IPS-18a (cell line): ENCODE measurements around the gene CBX8.

ENCODE experiments used
- H3K27ac ChIP-seq: one replicate; pipeline ENCODE4 v1.5.1; 2013; ENCODE audit warnings: low read length
- H3K27me3 ChIP-seq: one replicate; pipeline ENCODE4 v1.6.1; 2013; ENCODE audit warnings: mild to moderate bottlenecking, low read length; ENCODE audit not compliant: control insufficient read depth, insufficient read depth
- H3K36me3 ChIP-seq: one replicate; pipeline ENCODE4 v1.6.1; 2013; ENCODE audit warnings: low read depth, low read length; ENCODE audit not compliant: control insufficient read depth
- H3K4me1 ChIP-seq: one replicate; pipeline ENCODE4 v1.6.1; 2013; ENCODE audit warnings: low read depth, low read length; ENCODE audit not compliant: control insufficient read depth
- H3K4me3 ChIP-seq: one replicate; pipeline ENCODE4 v1.5.1; 2013; ENCODE audit warnings: low read length
- H3K9ac ChIP-seq: one replicate; pipeline ENCODE4 v1.6.1; 2013; ENCODE audit warnings: mild to moderate bottlenecking, low read length, moderate library complexity
- H3K9me3 ChIP-seq: one replicate; pipeline ENCODE4 v1.6.1; 2013; ENCODE audit warnings: low read depth, low read length; ENCODE audit not compliant: control insufficient read depth

The CBX8 gene

DNA sequence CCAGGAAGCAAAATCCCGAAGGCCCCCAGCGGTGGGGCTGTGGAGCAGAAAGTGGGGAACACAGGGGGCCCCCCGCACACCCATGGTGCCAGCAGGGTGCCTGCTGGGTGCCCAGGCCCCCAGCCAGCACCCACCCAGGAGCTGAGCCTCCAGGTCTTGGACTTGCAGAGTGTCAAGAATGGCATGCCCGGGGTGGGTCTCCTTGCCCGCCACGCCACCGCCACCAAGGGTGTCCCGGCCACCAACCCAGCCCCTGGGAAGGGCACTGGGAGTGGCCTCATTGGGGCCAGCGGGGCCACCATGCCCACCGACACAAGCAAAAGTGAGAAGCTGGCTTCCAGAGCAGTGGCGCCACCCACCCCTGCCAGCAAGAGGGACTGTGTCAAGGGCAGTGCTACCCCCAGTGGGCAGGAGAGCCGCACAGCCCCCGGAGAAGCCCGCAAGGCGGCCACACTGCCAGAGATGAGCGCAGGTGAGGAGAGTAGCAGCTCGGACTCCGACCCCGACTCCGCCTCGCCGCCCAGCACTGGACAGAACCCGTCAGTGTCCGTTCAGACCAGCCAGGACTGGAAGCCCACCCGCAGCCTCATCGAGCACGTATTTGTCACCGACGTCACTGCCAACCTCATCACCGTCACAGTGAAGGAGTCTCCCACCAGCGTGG is 12.4 kb downstream of the CBX8 start:
- Histone ChIP-seq H3K9me3 (no peaks in the 10 kb centered on the region), H3K36me3 (peaks cover 55% of the 10 kb centered on the region)

DNA sequence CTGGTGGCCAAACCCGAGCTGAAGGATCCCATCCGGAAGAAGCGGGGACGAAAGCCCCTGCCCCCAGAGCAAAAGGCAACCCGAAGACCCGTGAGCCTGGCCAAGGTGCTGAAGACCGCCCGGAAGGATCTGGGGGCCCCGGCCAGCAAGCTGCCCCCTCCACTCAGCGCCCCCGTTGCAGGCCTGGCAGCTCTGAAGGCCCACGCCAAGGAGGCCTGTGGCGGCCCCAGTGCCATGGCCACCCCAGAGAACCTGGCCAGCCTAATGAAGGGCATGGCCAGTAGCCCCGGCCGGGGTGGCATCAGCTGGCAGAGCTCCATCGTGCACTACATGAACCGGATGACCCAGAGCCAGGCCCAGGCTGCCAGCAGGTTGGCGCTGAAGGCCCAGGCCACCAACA is 13.0 kb downstream of the CBX8 start:
- no peaks in the 10 kb centered on the region for H3K9me3 ChIP-seq
- peaks cover 28% of the 10 kb centered on the region for H3K27me3 ChIP-seq
- H3K27ac ChIP-seq: no peak overlapping the region
- H3K36me3 ChIP-seq: peaks cover 57% of the 10 kb centered on the region
- no peak overlapping the region for H3K4me3 ChIP-seq
- H3K4me1 ChIP-seq: peaks cover 11% of the 10 kb centered on the region
- no peak overlapping the region for H3K9ac ChIP-seq

More for the DNA sequence above, 12.4 kb downstream of the CBX8 start:
- Histone ChIP-seq H3K4me3 (no peak overlapping the region), H3K9ac (no peak overlapping the region), H3K27me3 (peaks cover 34% of the 10 kb centered on the region), H3K4me1 (peaks cover 14% of the 10 kb centered on the region), H3K27ac (no peak overlapping the region)

DNA sequence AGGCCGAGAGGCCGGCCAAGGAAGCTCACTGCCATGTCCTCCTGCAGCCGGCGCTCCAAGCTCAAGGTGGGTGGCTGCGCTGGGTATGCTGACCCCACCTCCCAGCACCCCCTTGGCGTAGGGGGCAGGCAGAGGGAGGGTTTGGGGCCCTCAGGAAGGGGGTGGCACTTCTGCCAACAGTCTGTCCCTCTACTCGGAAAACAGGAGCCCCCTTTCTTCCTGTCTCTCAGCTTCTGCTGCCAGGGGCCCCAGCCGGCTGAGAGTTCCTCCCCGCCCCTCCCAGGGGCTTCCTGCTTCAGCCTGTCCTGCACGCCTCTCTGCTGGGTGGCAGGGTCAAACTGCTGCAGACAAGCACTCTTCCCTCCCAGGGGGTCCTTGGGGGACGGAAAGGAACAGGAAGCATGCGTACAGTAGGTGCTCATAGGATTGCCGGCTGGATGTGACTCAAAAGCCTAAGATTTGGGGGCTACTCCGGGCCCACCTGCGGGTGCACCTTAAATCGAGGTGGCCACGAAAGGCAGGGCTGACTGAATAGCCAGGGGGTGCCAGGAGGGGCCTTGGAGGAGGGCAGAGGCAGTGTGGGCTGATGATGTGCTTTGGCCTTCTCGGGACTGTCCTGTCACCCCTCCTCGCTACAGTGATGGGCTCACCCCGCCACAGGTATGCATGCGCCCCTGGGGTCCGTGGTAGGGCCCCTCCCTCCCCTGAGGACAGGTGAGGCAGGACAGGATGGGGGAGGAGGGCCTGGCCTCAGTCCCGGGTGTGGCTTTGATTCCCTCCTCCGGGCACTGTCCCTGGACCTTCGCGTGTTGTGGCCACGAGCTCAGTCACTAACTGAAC is 14.9 kb downstream of the CBX8 start:
- H3K36me3 ChIP-seq: peaks cover 57% of the 10 kb centered on the region
- H3K27me3 ChIP-seq: peaks cover 10% of the 10 kb centered on the region
- no peak overlapping the region for H3K4me3 ChIP-seq
- H3K9me3 ChIP-seq: no peaks in the 10 kb centered on the region
- H3K4me1 ChIP-seq: peaks cover 6% of the 10 kb centered on the region
- H3K9ac ChIP-seq: no peak overlapping the region
- H3K27ac ChIP-seq: no peak overlapping the region

DNA sequence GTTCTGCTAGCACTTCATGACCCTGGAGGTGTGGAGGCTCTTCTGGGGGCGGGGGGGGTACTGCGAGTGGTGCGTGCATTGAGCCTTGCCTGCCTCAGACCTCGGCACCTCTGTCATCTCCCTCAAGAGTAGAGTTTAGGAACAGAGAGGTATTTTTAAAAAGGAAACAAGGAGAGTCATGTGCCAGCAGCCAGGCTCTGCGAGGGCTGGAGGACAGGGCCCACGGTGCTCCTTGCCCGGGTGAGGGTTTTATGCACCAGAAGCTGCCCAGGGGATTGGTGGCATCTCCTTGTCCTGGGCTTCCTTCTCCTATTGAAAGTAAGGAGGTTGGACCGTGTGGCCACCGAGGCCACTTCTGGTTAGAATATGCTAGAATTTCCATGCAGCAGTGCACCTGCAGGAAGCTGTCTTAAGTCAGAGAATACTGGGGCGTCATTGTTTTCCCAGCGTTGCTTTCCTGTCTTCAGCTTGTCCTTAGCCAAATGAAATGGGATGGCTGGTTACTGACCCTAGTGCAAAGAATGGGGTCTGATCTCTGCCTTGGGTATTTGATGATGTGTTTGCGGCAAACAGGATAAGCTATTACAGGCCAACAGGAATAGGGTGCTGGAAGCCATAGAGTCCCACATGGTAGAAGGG is 15.7 kb downstream of the CBX8 start:
- Histone ChIP-seq H3K36me3 (peaks cover 57% of the 10 kb centered on the region), H3K27ac (no peak overlapping the region), H3K4me1 (peaks cover 15% of the 10 kb centered on the region), H3K9me3 (no peaks in the 10 kb centered on the region), H3K9ac (no peak overlapping the region), H3K4me3 (no peak overlapping the region), H3K27me3 (peaks cover 10% of the 10 kb centered on the region)

DNA sequence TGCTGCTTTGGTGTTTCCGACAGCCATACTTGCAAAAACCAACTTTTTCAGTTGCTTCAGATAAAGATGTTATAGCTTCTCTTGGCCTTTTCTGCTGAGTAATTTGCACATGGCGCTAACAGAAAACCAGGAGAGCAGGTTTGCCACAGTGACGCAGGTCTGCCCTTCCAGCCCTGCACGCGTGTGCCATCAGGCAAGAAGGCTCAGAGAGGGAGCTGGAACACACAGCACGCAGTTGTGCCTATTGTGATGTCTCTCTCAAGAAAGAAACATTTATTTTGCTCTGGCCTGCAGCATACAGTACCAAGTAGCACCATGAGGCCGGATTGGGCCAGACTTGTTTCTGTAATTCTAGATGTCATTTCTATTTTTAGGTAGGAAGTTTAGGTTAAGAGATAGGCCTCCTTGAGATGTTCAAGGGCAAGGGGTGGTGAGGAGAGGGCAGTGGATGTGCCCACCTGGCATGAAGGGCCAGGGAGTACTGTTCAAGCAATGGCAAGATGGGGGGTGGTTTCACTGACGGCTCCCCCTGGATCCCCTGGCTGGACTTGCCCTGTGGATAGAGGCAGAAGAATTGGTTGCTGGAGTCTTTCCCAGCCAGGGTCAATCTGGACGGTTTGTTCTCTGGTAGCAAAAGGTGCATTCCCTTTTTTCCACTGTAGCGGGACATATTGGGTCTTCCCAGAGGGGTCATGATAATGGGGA is 17.1 kb downstream of the CBX8 start:
- H3K4me1 ChIP-seq: peaks cover 17% of the 10 kb centered on the region
- no peak overlapping the region for H3K27ac ChIP-seq
- H3K4me3 ChIP-seq: peak overlapping the region; percentile 82
- H3K27me3 ChIP-seq: peaks cover 22% of the 10 kb centered on the region
- no peaks in the 10 kb centered on the region for H3K9me3 ChIP-seq
- peaks cover 51% of the 10 kb centered on the region for H3K36me3 ChIP-seq
- H3K9ac ChIP-seq: no peak overlapping the region

DNA sequence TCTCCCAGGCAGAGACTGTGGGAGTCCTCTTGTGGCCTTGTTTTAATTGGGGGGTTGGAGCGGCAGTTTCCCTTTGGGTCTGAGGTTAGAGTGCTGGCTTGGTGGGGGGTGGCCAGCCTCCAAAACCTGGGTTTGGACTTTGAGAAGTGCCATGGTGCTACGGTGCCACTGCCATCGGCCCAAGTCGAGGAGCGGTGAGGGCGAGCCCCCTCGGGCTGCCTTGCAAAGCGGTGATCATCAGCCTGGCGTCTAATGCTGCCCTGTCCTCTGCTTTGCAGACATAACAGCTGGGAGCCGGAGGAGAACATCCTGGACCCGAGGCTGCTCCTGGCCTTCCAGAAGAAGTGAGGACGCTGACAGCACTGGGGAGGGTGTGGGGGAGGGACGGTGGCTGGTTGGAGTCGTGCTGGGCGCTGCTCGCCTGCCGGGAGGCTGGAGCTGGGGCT is 17.8 kb downstream of the CBX8 start:
- Histone ChIP-seq H3K4me3 (peak overlapping the region; percentile 82), H3K27ac (no peak overlapping the region), H3K4me1 (peaks cover 17% of the 10 kb centered on the region), H3K9ac (peak overlapping the region; percentile 81), H3K36me3 (peaks cover 44% of the 10 kb centered on the region), H3K27me3 (peaks cover 24% of the 10 kb centered on the region), H3K9me3 (no peaks in the 10 kb centered on the region)

DNA sequence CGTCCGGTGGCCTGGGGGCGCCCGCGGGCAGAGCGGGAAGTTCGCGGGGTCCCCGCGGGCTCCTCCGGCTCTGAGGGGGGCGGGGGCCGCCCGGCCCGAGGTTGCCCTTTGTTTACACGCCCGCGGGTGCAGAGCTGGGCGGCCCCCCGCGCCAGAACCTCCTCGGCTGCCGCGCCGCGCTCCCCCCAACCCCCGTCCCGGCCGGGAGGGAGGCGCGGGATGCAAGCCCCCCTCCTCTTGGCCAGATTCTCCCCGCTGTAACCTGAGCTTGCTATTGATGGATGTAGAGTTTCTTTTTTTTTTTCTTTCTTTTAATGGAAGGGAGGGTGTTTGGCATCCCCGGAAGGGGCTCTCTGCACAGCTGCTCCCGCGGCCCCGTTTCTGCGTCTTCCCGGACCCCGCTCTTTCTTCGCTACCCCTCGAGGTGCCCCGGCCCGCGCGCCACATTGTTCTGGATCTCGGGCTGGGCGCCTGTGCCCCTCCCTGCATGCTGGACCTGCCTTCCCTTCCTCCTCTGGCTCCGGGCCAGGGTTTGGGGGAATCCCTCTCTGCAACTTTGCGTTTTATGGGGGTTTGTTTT is 18.3 kb downstream of the CBX8 start:
- H3K27me3 ChIP-seq: peaks cover 24% of the 10 kb centered on the region
- H3K4me3 ChIP-seq: peak overlapping the region; percentile 82
- H3K9ac ChIP-seq: peak overlapping the region; percentile 81
- peaks cover 17% of the 10 kb centered on the region for H3K4me1 ChIP-seq
- peaks cover 39% of the 10 kb centered on the region for H3K36me3 ChIP-seq
- no peaks in the 10 kb centered on the region for H3K9me3 ChIP-seq
- H3K27ac ChIP-seq: no peak overlapping the region

DNA sequence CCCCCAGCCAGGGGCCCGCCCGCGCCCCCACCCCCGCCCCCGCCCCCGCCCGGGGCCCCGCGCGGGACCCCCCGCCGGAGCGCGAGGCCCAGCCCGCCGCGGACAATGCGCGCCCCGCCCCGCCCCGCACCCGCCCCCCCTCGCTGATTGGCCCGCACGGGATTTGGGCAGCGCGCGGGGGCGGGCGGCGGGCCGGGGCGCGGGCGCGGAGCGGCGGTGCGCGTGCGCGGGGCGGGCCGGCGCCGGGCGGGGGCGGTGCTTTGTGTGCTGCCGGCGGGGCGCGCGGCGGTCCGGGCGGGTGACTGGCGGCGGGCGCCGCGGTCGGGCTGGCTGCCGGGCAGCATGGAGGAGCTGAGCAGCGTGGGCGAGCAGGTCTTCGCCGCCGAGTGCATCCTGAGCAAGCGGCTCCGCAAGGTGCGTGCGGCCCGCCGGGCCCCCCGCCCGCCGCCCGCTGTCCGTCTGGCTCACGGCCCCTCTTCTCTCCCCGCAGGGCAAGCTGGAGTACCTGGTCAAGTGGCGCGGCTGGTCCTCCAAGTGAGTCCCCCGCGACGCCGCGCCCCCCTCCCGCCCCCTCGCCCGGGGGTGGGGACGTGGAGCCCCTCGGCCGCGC is 18.9 kb downstream of the CBX8 start, which contains the start of gene CBX2:
Gene CBX2, plus strand, starts transcription at position 255 of the 610 bp plus-strand sequence. Its CDS starts 88 bp downstream, at position 343.
- peak within 1 kb of the TSS; percentile 81 for H3K9ac ChIP-seq
- H3K4me3 ChIP-seq: peak within 1 kb of the TSS; percentile 82
- peaks cover 17% of the 10 kb centered on the region for H3K4me1 ChIP-seq
- peaks cover 35% of the 10 kb centered on the region for H3K36me3 ChIP-seq
- no peaks in the 10 kb centered on the region for H3K9me3 ChIP-seq
- peak within 1 kb of the TSS; percentile 61 for H3K27ac ChIP-seq
- peaks cover 24% of the 10 kb centered on the region for H3K27me3 ChIP-seq

DNA sequence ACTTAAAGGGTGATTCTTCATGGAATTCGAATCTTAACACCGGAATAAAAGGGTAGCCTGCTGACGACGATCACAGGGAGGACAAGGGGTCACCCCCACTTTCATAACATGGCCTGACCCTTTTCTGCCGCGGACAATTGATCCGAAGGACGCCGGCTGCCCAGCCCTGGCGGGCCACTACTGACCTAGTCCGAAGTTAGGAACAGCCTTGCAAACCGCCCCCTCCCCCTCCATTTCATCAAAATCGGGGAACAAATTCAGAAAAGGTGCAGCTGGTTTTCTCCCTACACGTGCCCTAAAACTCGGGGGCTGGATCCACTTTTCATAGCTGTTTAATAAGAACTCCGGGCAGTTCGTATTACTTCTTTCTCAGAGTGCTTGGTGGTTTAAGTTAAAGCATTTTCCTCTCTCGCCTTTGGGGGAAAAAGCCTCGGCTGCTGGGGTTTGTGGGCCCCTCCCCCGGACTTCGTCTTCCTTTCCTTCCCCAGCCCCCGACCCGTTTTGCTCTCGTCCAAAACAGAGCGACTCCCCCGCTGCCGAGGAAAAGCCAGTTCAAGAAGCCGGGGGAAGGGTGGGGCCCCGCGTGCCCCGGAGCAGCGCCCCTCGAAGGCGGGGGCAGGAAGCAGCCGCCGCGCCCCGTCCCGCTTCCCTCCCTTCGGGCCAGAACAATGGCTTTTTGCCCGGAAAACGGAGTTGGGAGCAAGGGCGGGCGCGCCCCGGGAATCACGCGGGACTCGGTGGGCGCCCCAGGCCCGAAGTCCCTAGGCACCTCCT is 19.6 kb downstream of the CBX8 start:
- Histone ChIP-seq H3K27me3 (peaks cover 24% of the 10 kb centered on the region), H3K4me3 (peak overlapping the region; percentile 68), H3K27ac (peak overlapping the region; percentile 61), H3K36me3 (peaks cover 28% of the 10 kb centered on the region), H3K9ac (peak overlapping the region; percentile 79), H3K4me1 (peaks cover 17% of the 10 kb centered on the region), H3K9me3 (no peaks in the 10 kb centered on the region)
